GM10266 (cell line): ENCODE results near the gene SEPTIN11.

ENCODE experiments used
- DNase-seq: peaks from one replicate; pipeline ENCODE4 v3.0.0; 2012; ENCODE audit errors: extremely low spot score
- TF ChIP-seq, protein P1 (sequence below): IDR thresholded peaks from 2 replicates; pipeline ENCODE4 v1.5.1; 2012; ENCODE audit warnings: mild to moderate bottlenecking, low read depth; ENCODE audit not compliant: control insufficient read depth, insufficient read depth; ENCODE audit errors: missing control alignments

Gene SEPTIN11

DNA sequence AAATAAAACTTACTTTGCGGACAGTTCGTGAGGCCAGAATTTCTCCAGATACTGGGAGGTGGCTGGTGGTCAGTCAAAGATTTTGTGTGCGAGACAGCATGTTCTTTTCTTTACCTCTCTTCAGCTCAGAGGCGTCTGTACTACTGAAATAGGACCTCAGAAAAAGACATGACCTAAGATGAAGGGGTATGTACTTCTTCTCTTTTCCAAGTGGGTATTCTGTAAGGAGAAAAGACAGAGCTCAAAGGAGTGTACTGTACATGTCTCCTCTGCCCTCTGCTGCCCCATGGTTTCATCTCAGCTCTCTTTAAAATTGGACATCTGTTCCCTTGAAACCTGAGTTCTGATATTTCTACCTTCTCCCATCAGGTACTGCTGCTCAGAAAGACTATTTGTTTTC is 38.1 kb downstream of the SEPTIN11 start:
- TF ChIP-seq, protein P1, sequence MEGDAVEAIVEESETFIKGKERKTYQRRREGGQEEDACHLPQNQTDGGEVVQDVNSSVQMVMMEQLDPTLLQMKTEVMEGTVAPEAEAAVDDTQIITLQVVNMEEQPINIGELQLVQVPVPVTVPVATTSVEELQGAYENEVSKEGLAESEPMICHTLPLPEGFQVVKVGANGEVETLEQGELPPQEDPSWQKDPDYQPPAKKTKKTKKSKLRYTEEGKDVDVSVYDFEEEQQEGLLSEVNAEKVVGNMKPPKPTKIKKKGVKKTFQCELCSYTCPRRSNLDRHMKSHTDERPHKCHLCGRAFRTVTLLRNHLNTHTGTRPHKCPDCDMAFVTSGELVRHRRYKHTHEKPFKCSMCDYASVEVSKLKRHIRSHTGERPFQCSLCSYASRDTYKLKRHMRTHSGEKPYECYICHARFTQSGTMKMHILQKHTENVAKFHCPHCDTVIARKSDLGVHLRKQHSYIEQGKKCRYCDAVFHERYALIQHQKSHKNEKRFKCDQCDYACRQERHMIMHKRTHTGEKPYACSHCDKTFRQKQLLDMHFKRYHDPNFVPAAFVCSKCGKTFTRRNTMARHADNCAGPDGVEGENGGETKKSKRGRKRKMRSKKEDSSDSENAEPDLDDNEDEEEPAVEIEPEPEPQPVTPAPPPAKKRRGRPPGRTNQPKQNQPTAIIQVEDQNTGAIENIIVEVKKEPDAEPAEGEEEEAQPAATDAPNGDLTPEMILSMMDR: no peak
- no peak for DNase-seq

DNA sequence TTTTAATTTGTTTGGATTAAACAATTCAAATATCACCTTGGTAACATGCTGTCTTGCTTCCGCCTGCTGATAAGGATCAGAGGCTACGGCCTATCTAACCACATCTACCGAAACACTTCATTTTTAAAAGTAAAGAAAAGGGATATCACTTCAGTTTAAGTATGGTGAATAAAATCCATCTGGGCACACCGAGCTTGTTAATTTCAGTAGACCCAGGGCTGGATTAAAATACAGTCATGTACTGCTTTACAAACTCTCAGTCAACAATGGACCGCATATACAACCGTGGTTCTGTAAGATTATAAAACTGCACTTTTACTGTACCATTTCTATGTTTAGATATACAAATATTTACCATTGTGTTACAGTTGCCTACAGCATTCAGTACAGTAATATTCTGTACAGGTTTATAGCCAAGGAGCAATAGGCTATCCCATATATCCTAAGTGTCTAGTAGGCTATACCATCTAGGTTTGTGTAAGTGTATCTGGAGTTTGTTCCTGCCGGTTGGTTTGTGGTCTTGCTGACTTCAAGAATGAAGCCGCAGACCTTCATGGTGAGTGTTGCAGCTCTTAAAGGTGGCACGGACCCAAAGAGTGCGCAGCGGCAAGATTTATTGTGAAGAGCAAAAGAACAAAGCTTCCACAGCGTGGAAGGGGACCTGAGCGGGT is 40.0 kb downstream of the SEPTIN11 start:
- TF ChIP-seq, protein P1: no peak
- DNase-seq: no peak

DNA sequence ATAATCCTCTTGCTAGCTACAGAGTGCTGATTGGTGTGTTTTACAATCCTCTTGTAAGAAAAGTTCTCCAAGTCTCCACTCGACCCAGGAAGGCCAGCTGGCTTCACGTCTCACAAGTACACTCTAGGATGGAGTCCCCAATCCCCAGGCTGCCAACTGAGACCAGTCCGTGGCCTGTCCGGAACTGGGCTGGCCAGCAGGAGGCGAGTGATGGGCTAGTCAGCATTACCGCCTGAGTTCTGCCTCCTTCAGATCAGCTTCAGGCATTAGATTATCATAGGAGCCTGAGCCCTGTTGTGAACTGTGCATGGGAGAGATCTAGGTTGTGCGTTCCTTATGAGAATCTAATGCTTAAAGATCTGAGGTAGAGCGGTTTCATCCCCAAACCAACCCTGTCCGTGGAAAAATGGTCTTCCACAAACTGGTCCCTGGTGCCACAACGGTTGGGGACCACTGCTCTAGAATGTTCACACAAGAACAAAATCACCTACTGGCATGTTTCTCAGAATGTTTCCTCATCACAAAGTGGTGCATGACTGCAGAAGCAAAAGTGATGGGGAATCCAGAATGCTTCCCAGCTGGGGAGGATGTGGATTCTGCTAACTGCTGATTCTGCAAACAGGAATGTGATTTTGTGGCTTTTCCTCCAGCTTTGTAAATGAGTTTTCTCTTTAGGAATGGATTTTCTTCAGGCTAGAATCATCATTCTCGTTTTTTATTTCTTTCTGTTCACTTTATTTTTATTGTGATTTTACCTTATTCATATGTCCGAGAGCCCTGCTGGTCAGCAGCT is 40.9 kb downstream of the SEPTIN11 start:
- TF ChIP-seq, protein P1: no peak
- DNase-seq: no peak

DNA sequence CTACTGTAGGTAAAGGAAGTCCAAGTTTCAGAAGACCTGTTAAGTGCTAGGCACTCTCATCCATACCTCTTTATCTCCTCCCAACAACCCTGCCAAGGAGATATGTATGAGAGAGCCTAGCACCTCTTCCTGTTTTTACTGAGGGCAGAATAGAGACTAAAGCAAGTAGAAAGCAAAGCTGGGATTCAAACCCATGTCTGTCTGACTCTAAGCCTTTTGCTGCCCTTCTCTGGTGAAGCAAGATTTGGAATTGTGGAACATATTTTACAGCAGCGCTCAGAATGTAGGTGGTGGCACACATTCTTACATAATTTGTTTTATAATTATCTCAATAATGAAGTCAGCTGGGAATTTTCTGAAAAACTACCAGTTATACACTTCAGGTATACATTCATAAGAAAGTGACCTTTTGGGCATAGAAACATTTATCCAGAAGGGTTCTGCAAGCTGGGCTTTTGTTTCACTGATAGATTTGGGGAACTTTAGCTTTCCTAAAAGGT is 41.7 kb downstream of the SEPTIN11 start:
- TF ChIP-seq, protein P1: no peak
- no peak for DNase-seq

DNA sequence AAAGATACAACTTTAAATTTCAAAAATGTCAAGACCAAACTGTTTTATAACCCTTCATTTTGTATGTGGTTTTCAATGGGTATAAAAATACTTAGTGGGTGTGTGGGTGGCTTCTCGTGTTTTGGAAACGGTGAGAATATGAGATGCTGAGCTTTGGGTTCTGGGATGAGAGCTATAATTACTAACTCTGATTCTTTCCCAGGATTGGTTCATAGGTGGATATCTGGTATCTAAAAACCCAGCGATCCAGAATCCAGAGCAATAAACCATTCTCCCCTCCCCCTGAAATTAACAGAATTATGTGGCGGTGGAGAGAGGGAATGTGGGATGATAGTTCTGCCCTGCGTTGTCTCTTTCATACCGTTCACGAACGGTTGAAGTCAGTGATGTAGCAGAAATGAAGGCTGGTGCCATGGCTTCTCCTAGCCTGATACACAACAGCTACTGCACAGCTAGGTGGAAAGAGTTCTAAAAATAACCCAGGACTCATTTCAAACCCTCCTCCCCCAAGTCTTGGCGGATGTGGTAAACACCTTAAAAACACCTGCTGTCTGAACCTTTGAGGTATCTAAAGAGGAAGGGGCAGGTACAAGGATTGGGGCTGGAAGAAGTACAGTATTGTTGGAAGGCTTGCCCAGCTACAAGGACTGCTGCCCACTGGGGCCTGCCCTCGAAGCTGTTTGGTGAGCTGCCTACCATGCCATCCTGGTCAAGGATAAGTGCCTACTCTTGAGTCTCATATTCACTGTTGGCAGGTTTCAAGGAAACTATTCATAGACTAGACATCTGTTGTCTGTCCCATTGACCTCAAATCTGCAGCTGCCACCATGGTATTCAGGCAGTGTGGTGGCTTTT is 44.5 kb downstream of the SEPTIN11 start:
- TF ChIP-seq, protein P1: no peak
- DNase-seq: peak; percentile 41

DNA sequence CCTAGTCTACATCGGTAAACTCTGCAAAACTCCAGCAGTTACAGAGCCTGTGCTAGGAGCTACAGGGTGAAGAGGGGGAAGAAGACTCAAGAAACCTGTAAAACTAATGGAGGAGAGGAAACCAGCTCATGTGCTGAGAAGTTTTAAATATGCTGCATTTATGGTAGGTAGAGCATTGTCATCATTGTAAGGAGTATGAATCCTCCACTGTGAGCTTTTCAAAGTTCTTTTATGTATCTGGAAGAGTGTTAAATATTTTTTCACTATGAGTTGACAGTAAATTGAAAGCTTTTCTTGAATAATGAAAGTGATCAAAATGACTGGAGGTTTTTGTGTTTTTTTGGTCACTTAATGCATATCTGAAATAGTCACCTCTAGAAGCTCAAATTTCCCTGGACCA is 46.2 kb downstream of the SEPTIN11 start:
- TF ChIP-seq, protein P1: no peak
- no peak for DNase-seq
